SK-N-SH (cell line): Measurements from ENCODE around the gene MARVELD1. TPM values are rescaled to one million over a fixed set of nuclear protein-coding genes. Genes with fewer than 3 reads are reported as not detected.
A peak's percentile ranks its signal among the peaks of the same experiment; 100 is the strongest.

Experiments
- CTCF ChIA-PET: fragments of 300-600, 350-600 bp; formaldehyde crosslinking; extraction: SDS; loops from one replicate; lab custom pipeline; 2021; lab: Yijun Ruan, JAX
- POLR2A ChIA-PET: fragments of 350-600 bp; sonication (Branson Sonifier 250); formaldehyde crosslinking; extraction: SDS; loops from one replicate; lab custom pipeline; 2020; ENCODE audit warnings: antibody characterized with exemption, inconsistent platforms; lab: Yijun Ruan, JAX
- DNase-seq: peaks from one replicate; pipeline ENCODE4 v3.0.0; 2012
- H2AFZ ChIP-seq: fragments of 200-600 bp; sonication (generic); 2 replicates; pipeline ENCODE4 v1.8.1; 2016; ENCODE audit warnings: antibody characterized with exemption, mild to moderate bottlenecking, low read depth
- H3F3A ChIP-seq: fragments of 200-600 bp; sonication (generic); replicated peaks from 2 replicates; pipeline ENCODE3; 2016; ENCODE audit warnings: antibody characterized with exemption, mild to moderate bottlenecking; ENCODE audit not compliant: insufficient read depth
- H3K27ac ChIP-seq, 2 experiments: fragments of 200-500 bp in 1 of 2; fragments of 200-600 bp in 1 of 2; sonication (Bioruptor generic) in 1 of 2; sonication (generic), shearing (Covaris generic) in 1 of 2; 2 replicates each; pipeline versions ENCODE4 v1.5.1 to v1.6.1; 2014 to 2016; ENCODE audit warnings: low read depth in 2 of 2, inconsistent platforms in 1 of 2, low read length in 1 of 2, mild to moderate bottlenecking in 1 of 2, mixed read lengths in 1 of 2
- H3K27me3 ChIP-seq: fragments of 200-600 bp; sonication (generic), shearing (Covaris generic); 2 replicates; pipeline ENCODE4 v1.6.1; 2016; ENCODE audit warnings: mixed run types; ENCODE audit not compliant: insufficient read depth
- H3K36me3 ChIP-seq, 2 experiments: fragments of 200-500 bp in 1 of 2; fragments of 200-600 bp in 1 of 2; sonication (Bioruptor generic) in 1 of 2; sonication (generic) in 1 of 2; replicated peaks in 1 of 2; 2 replicates each; pipeline versions ENCODE3 to v1.5.1; 2014 to 2016; ENCODE audit warnings: low read length in 1 of 2, mild to moderate bottlenecking in 1 of 2; ENCODE audit not compliant: insufficient read depth in 2 of 2, control insufficient read depth in 1 of 2
- H3K4me1 ChIP-seq, 2 experiments: fragments of 200-500 bp in 1 of 2; fragments of 200-600 bp in 1 of 2; sonication (Bioruptor generic) in 1 of 2; sonication (generic), shearing (Covaris generic) in 1 of 2; 2 replicates each; pipeline versions ENCODE4 v1.5.1 to v1.6.1; 2014 to 2016; ENCODE audit warnings: low read depth in 1 of 2, low read length in 1 of 2, mixed run types in 1 of 2; ENCODE audit not compliant: insufficient read depth in 2 of 2, control insufficient read depth in 1 of 2
- H3K4me2 ChIP-seq: fragments of 200-600 bp; sonication (generic), shearing (Covaris generic); 2 replicates; pipeline ENCODE4 v1.6.1; 2017; ENCODE audit warnings: mixed run types
- H3K4me3 ChIP-seq, 2 experiments: fragments of 200-500 bp in 1 of 2; fragments of 200-600 bp in 1 of 2; sonication (Bioruptor generic) in 1 of 2; sonication (generic), shearing (Covaris generic) in 1 of 2; 2 replicates each; pipeline versions ENCODE4 v1.5.1 to v1.8.1; 2014 to 2016; ENCODE audit warnings: low read depth in 2 of 2, inconsistent platforms in 1 of 2, low read length in 1 of 2, mild to moderate bottlenecking in 1 of 2, mixed read lengths in 1 of 2, moderate library complexity in 1 of 2
- H3K79me2 ChIP-seq: fragments of 200-600 bp; sonication (generic); 2 replicates; pipeline ENCODE4 v1.8.1; 2017; ENCODE audit warnings: mild to moderate bottlenecking; ENCODE audit not compliant: insufficient read depth
- H3K9ac ChIP-seq: fragments of 200-600 bp; sonication (generic); 2 replicates; pipeline ENCODE4 v1.6.1; 2017; ENCODE audit warnings: mixed run types
- H3K9me2 ChIP-seq: fragments of 200-600 bp; sonication (generic); 2 replicates; pipeline ENCODE4 v1.6.1; 2017; ENCODE audit warnings: mixed run types
- H3K9me3 ChIP-seq: fragments of 200-600 bp; sonication (generic); 2 replicates; pipeline ENCODE4 v1.6.1; 2017; ENCODE audit warnings: mixed run types, mild to moderate bottlenecking, moderate library complexity
- H4K20me1 ChIP-seq: fragments of 200-600 bp; sonication (generic); 2 replicates; pipeline ENCODE4 v1.6.1; 2017; ENCODE audit warnings: mild to moderate bottlenecking, mixed run types; ENCODE audit not compliant: insufficient read depth
- CTCF ChIP-seq: fragments of 200-600 bp; sonication (generic); IDR thresholded peaks from 2 replicates; pipeline ENCODE4 v1.6.1; 2017; ENCODE audit warnings: antibody characterized with exemption, mild to moderate bottlenecking, moderate library complexity
- EP300 ChIP-seq, 2 experiments: IDR thresholded peaks; 2 replicates each; pipeline versions ENCODE4 v1.4.0 to v1.6.1; 2012; ENCODE audit warnings: borderline replicate concordance in 1 of 2, low read depth in 1 of 2, low read length in 1 of 2
- EZH2phosphoT487 ChIP-seq: fragments of 200-600 bp; sonication (generic); IDR thresholded peaks from 2 replicates; pipeline ENCODE4 v1.6.1; 2017; ENCODE audit warnings: low read depth, mixed run types, mild to moderate bottlenecking, antibody characterized with exemption, moderate library complexity, borderline replicate concordance
- MXI1 ChIP-seq: IDR thresholded peaks from 2 replicates; pipeline ENCODE4 v1.6.1; 2012; ENCODE audit warnings: mild to moderate bottlenecking, low read depth, low read length, improper control_type of control experiment
- NFIC ChIP-seq: IDR thresholded peaks from 2 replicates; pipeline ENCODE4 v1.4.0; 2012; ENCODE audit warnings: borderline replicate concordance
- POLR2AphosphoS5 ChIP-seq: IDR thresholded peaks from 2 replicates; pipeline ENCODE4 v1.6.1; 2012; ENCODE audit warnings: low read depth, low read length
- RAD21 ChIP-seq: IDR thresholded peaks from 2 replicates; pipeline ENCODE4 v1.6.1; 2012; ENCODE audit warnings: mild to moderate bottlenecking, low read length
- REST ChIP-seq: IDR thresholded peaks from 2 replicates; pipeline ENCODE4 v1.6.1; 2012; ENCODE audit warnings: mild to moderate bottlenecking, low read depth, low read length, moderate library complexity
- RFX5 ChIP-seq: IDR thresholded peaks from 2 replicates; pipeline ENCODE4 v1.6.1; 2012; ENCODE audit warnings: mild to moderate bottlenecking, improper control_type of control experiment, low read length
- SMC3 ChIP-seq: IDR thresholded peaks from 2 replicates; pipeline ENCODE4 v1.6.1; 2012; ENCODE audit warnings: low read depth, low read length, improper control_type of control experiment
- USF2 ChIP-seq: fragments of 150-350 bp; IDR thresholded peaks from 2 replicates; pipeline ENCODE4 v1.6.1; 2017; ENCODE audit warnings: antibody characterized with exemption, low read length, low read depth, borderline replicate concordance
- WGBS: methylation state at CpG from one replicate; pipeline ENCODE4 v1.1.6; 2017; ENCODE audit warnings: low lambda C conversion rate; 5-methylcytosine and 5-hydroxymethylcytosine counted together
- polyA plus RNA-seq, 3 experiments: library from polyadenylated mRNA; depleted of rRNA; stranded (reverse); fragments of >200 nt; gene quantifications; 2 replicates each; pipeline ENCODE4 v1.2.3, GENCODE V29; 2012

MARVELD1 gene
- polyA plus RNA-seq, 1 of the 3 experiments (the other 2 are of a cell fraction): 53.0 TPM

GRCh38 chr10:97731346-97732051 is 18.0 kb downstream of the MARVELD1 start:
- no peak overlapping the region for H3K4me2 ChIP-seq
- POLR2A ChIA-PET: no interaction called here
- H3F3A ChIP-seq: no peaks in the 10 kb centered on the region
- no peaks in the 10 kb centered on the region for H3K79me2 ChIP-seq
- peak overlapping the region; percentile 71 for H2AFZ ChIP-seq
- TF ChIP-seq CTCF (peak; percentile 88), POLR2AphosphoS5 (no peak), USF2 (no peak), MXI1 (peak; percentile 34; the same call in 1 of the 2 replicates), RAD21 (peak; percentile 99), EZH2phosphoT487 (no peak), SMC3 (peak; percentile 99)
- H3K9ac ChIP-seq: no peak overlapping the region
- H3K9me3 ChIP-seq: no peaks in the 10 kb centered on the region
- CTCF ChIA-PET: interaction anchor here (0.6 to 15.2 kb wide), 18 partner anchors 13 to 351 kb away, joined by 3 to 687 read pairs (median 6); partner anchors contain the start of genes ANKRD2, AVPI1 and MARVELD1
- H3K4me1 ChIP-seq: peaks cover 0 to under 1% of the 10 kb centered on the region in 2 experiments; a peak in 1 of 4 replicates
- H3K27ac ChIP-seq: no peak overlapping the region
- DNase-seq: peak; percentile 70
- H3K4me3 ChIP-seq: peak overlapping the region in 1 of 2 experiments; percentile 10; a peak in 1 of 4 replicates
- WGBS: 72% methylated on average over 9 of the region's 9 CpGs
- H3K27me3 ChIP-seq: no peaks in the 10 kb centered on the region
- H4K20me1 ChIP-seq: no peaks in the 10 kb centered on the region
- H3K36me3 ChIP-seq: no peaks in the 10 kb centered on the region
- no peaks in the 10 kb centered on the region for H3K9me2 ChIP-seq

- DNase-seq: no peak
- Histone ChIP-seq H3K4me3 (peak overlapping the region in 1 of 2 experiments; percentile 10; a peak in 1 of 4 replicates), H3K4me2 (no peak overlapping the region), H3K9ac (no peak overlapping the region), H2AFZ (no peak overlapping the region), H3K4me1 (peaks cover 0 to 3% of the 10 kb centered on the region in 2 experiments; a peak in 1 of 4 replicates), H3K27ac (no peak overlapping the region), H3F3A (no peaks in the 10 kb centered on the region), H3K9me3 (no peaks in the 10 kb centered on the region), H3K79me2 (no peaks in the 10 kb centered on the region), H4K20me1 (no peaks in the 10 kb centered on the region), H3K27me3 (no peaks in the 10 kb centered on the region), H3K9me2 (no peaks in the 10 kb centered on the region), H3K36me3 (no peaks in the 10 kb centered on the region)
- 63% methylated on average over 4 of the region's 4 CpGs for WGBS
- TF ChIP-seq NFIC (no peak), RFX5 (no peak), MXI1 (0 out of 2 replicates have a peak, but pooled peaks have one; percentile 3), EP300 (IDR thresholded peaks at IDR 0.05; ENCODE audit: borderline replicate concordance in 1 of 2, low read depth in 1 of 2, low read length in 1 of 2) (no peak), REST (no peak)
- CTCF ChIA-PET: interaction anchor here (0.8 to 15.2 kb wide), 11 partner anchors 12 to 160 kb away, joined by 3 to 687 read pairs (median 10); partner anchors contain the start of genes ANKRD2, AVPI1 and MARVELD1
- POLR2A ChIA-PET: no interaction called here
These were observed 18.5 kb downstream of the MARVELD1 start for GRCh38 chr10:97732052-97732359.
